HEK293T (cell line): Measurements from ENCODE around the gene VMP1.

Source experiments
- ELF4 ChIP-seq: fragments of 450-650 bp; IDR thresholded peaks from 2 replicates; pipeline ENCODE4 v1.6.1; 2017; ENCODE audit warnings: antibody characterized with exemption
- FOXA1 ChIP-seq: fragments of 450-650 bp; IDR thresholded peaks from 2 replicates; pipeline ENCODE4 v1.6.1; 2016; ENCODE audit warnings: mild to moderate bottlenecking
- FOXK2 ChIP-seq: fragments of 450-650 bp; IDR thresholded peaks from 2 replicates; pipeline ENCODE4 v1.6.1; 2016; ENCODE audit warnings: mild to moderate bottlenecking
- FOXM1 ChIP-seq: fragments of 450-650 bp; IDR thresholded peaks from 2 replicates; pipeline ENCODE4 v1.6.1; 2017; ENCODE audit warnings: mild to moderate bottlenecking, borderline replicate concordance
- L3MBTL2 ChIP-seq: fragments of 450-650 bp; conservative IDR thresholded peaks from 2 replicates; pipeline ENCODE4 v1.6.1; 2016; ENCODE audit warnings: mild to moderate bottlenecking
- SP1 ChIP-seq: fragments of 450-650 bp; IDR thresholded peaks from 2 replicates; pipeline ENCODE4 v1.6.1; 2017
- SUZ12 ChIP-seq: fragments of 450-650 bp; IDR thresholded peaks from 2 replicates; pipeline ENCODE4 v1.6.1; 2016; ENCODE audit warnings: mild to moderate bottlenecking
- TARDBP ChIP-seq: fragments of 450-650 bp; IDR thresholded peaks from 2 replicates; pipeline ENCODE4 v1.6.1; 2016
- ZNF384 ChIP-seq: fragments of 450-650 bp; IDR thresholded peaks from 2 replicates; pipeline ENCODE4 v1.6.1; 2016

DNA sequence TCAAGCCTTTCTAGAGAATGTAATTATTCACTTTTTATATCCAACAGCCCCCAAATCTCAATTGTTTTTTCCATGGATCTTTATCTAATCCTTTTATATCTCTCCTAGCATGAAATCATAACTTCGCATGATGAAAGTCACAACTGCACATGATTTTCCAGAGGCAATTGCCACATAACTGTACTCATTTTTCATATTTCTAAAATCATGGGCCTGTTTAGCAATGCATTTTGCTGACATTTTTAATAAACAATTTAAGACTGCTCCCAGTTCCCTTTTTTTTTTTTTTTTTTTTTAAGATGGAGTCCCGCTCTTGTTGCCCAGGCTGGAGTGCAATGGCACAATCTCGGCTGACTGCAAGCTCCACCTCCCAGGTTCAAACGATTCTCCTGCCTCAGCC, 83.5 kb downstream of the VMP1 start:
- TF ChIP-seq SP1 = no peak
- no peak for TF ChIP-seq FOXA1
- no peak for TF ChIP-seq FOXM1
- no peak for TF ChIP-seq FOXK2
- TF ChIP-seq ELF4 = no peak
- no peak for TF ChIP-seq TARDBP
- no peak for TF ChIP-seq L3MBTL2
- no peak for TF ChIP-seq SUZ12
- TF ChIP-seq ZNF384 = no peak
